Measurements from ENCODE around the gene TAPT1.
"Not testable (repeated sequence)": the region's sequence is repeated elsewhere in the genome, so short reads cannot be mapped to it uniquely, and the experiment has no call there.

The TAPT1 gene

DNA sequence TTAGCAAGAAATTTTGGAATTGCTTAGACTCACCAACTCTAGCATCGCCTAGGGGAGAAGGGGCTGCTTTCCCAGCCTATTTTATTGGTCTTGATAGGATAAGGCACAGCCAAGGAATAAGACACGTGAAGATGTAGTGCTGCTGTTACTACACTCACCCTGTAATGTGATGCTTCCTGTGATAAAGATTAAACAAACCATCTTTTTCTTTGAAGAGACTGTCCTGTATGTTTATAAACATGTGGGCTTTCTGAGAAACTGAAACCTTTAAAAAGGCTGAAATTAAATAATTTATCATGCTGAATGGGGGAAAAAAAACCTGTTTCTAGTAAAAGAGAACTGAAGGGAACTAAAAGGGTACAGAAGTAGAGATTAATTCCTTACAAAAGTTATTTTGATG, 13.2 kb downstream of the TAPT1 start:
- no peak for ATAC-seq
- no peak for DNase-seq

GRCh38 chr4:16212138-16212782, 14.0 kb downstream of the TAPT1 start:
- ATAC-seq (no peak), DNase-seq (no peak)

DNA sequence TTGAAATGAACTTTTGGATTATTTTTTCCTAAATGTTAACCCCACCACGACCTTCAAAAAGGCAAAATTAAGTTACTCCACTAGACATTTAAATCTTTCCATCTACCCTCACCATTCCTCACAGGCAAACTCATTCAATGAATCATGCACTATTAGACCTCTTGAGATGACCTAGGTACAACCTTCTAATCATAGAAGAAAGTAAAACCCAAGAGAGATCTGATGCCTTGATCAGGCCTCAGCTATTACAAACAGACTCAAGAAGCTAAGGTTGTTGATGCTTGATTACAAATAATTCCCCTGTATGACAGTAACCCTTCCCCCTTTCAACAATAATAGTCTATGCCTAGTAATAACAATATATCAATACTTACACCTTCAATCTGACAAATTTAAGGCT, 18.9 kb downstream of the TAPT1 start:
- DNase-seq (no peak), ATAC-seq (peak; percentile 80)

- peak; percentile 42 for ATAC-seq
- DNase-seq, result peak; percentile 37
Observed at GRCh38 chr4:16206848-16207247, 19.4 kb downstream of the TAPT1 start.

- ATAC-seq (no peak), DNase-seq (no peak)
Observed at GRCh38 chr4:16206301-16206700, 20.0 kb downstream of the TAPT1 start.

- peak; percentile 65 for ATAC-seq
- no peak for DNase-seq
Observed at GRCh38 chr4:16205298-16206164, 20.7 kb downstream of the TAPT1 start.

DNA sequence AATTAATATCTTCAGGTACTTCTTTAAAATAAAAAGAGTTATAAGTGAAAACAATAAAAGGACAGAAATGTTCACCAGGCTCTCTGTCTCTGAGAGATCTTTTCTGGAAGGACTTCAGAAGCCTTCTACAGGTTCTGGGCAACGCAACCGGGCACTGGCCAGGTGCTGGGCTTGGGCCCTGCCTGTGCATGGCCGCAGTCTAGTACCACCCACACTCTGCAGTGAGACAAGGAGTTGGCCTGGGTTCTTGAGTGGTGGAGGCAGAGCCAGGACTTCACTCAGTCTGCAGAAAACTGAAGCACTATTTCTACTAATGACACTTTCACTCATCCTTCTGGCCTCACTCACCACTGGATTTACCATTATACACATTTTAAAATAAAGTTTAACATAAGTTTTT, 21.8 kb downstream of the TAPT1 start:
- ATAC-seq, result no peak
- no peak for DNase-seq

GRCh38 chr4:16203083-16203482, 23.2 kb downstream of the TAPT1 start:
- no peak for DNase-seq
- ATAC-seq, result no peak

DNA sequence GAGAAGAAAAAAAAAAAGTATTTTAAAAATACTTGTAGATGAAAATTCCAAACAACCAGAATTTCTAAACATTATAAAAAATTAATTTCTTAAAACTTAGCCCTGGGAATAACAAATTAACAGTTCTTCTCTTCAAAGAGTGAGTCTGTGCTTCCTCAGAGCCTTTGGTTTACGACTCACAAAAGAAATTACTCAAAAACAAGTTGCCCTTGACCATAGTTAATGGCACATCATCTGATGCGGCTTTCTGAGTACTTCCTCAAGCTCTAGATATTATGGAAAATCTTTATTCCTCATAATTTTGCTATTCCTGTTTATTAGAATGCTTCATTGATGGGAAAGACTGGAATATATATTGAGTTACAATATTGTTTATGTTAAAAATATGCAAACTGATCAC, 23.7 kb downstream of the TAPT1 start:
- DNase-seq (no peak), ATAC-seq (no peak)

DNA sequence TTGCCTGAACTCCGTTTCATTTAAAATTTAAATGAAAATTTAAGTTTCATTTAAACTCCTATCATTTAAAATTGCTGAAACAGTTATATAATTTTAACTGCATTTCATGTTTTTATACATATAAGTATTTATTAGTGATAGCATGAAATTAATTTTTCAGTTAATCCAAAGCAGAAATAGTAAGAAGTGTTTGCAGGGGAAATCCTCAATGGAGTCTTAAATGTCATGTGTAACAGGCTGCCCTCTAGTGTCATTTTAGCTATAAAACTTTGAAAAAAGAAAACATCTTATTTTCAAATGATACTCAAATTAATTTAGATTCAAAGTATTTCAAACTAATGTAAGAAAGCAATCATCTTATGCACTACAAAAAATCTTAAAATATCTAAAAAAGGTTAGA, 27.2 kb downstream of the TAPT1 start:
- DNase-seq (no peak), ATAC-seq (no peak)

DNA sequence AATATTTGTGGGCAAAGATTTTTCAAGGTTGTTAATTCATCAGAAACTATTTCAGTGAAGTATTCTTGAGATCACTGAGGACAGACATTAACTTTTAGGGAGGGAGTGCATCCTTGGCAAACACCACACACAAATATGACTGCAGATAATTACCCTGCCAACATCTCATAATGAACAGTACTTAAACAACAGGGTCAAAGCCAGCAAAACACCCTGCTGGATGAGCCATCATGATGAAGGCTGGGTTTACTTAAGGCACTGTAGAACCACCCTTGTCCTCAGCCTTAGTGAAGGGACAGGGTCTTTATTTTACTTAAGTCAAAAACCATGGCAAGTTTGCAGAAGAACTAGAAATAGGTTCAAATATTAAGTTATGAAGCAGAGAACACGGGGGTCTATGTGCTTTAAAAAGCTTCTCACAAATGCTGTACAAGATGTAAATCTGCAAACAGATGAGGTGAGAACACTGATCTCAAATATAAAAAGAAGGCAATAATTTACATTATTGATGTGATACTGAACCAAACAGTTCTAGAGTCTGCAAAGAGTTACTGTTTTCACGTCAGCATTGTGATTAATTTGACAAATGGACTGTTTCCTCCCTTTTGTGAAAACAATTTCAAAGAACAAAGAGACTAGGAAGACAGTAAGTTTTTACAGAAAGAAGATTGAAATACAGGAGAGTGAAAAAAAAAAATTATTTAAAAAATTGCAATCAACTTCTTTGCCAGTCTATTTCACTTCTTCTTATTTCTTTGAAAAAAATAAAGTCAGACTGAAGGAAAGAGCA, 28.2 kb downstream of the TAPT1 start:
- DNase-seq (no peak), ATAC-seq (no peak)

DNA sequence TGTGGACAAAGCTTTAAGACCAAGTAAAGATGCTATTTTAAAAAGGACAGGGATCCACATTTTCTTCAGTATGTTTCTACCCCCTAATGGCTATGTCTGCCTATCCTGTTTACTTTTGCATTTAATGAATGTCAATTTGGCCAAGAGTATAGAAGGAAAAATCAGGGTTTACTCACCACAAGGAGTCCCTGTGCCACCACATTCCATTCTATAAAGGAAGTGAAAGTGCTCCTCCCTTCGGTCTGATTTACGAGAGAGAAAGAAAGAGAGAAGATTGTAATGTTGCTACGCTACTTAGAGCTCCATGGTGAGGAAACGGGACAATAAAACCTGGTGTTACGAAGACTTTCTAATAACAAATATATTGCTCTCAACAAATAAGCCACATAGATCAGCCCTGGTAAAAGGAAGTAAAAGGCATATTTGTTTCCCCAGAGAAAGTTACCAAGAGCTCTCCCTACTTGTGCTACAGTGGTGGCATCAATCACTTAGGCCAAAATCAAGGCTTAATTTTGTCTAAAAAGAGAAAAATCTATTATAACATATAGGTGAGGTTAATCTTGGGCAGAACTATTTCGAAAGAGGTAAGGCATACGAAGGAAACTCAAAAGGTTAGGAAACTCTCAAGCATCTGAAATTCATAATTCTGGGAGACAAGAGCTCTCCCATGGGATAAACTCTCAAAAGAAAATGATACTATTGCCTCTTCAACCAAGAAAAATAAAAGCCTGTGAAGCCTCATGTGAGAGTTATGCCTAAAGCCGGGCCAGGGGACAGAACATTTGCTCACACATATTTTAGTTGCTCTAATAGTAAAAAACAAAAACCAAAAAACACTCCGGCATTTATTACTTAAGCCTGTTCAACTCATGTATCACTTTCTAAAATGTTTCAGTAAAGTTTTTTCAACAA, 29.5 kb downstream of the TAPT1 start:
- DNase-seq, result no peak

GRCh38 chr4:16195209-16195608, 31.1 kb downstream of the TAPT1 start:
- DNase-seq (no peak), ATAC-seq (no peak)

More for the DNA sequence above, 29.5 kb downstream of the TAPT1 start:
- peak; percentile 49 for ATAC-seq

- DNase-seq, ATAC-seq: not testable (repeated sequence)
Observed at GRCh38 chr4:16194798-16195197, 31.5 kb downstream of the TAPT1 start.

DNA sequence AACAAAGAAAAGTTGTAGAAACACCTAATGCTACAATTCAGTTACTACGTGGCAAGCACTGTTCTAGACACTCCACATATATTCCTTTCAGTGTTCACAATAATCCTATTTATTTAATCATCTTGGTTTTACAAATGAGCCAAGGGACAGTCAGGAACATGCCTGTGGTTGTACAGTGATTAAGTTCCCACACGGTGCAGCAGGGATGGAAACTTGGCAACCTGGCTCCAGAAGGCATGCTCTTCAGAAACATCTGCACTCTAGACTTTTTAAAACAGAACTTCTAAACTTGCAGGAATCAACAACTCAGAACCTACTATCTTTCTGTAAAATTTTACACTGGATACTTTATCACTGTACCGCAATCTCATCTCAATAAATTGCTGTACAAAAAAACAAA, 32.1 kb downstream of the TAPT1 start:
- DNase-seq, result no peak
- no peak for ATAC-seq

DNA sequence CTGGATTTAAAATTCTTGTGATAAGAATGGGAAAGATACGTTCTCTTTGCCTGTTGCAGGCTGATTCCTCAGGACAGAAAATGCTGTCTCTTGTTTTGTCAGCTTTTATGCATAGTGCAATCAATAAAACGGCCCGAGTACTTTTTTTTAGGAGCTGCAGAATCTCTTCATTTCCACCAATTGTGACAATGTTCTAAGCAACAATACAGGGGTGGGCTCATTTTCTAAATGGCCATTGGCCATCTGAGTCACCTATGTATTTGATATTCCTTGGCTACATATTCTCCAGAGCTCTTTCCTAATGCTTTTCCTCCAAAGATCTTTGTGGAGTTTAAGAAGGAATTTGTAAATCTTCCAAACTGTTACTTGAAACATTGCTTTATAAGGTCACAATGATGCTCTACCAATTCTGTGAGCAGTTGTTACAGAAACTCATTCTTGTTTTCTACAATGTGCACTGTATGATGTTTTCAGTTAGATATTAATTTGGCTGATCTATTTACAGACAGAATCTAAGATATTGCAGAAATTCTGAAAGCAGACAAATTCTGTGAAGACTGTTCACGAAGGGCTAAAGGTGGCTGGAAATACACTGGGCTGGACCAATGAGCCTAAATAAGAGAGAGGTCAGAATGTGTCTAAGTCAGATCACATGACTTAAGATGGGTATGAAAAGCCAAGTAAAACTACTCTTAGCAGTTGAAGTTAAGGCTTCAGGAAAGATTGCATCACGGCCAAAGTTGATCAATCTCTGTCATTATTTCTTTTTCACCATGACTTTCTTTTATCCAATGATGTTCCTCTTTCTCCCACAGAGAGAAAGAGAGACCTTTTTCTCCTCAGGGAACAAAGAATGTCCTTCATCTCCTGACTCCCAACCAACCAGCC, 33.4 kb downstream of the TAPT1 start:
- DNase-seq (no peak), ATAC-seq (no peak)

DNA sequence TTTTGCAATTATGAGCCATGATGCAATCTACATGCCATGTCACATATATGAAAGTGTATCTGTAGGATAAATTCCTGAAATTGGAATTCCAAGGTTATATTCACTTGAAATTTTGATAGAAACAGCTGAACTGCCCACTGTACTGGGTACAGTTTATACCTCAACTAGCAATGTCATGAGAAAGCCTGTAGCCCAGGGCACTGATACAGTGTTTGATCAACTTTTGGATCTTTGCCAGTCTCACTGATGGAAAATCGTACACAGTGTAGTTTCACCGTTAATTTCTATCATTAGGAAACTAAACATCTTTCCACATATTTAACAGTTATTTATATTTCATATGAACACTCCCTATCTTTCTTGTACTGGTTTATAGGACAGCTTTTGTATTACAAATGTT, 34.2 kb downstream of the TAPT1 start:
- ATAC-seq (no peak), DNase-seq (no peak)

- ATAC-seq (no peak), DNase-seq (no peak)
Observed at GRCh38 chr4:16187455-16187854, 38.8 kb downstream of the TAPT1 start.

DNA sequence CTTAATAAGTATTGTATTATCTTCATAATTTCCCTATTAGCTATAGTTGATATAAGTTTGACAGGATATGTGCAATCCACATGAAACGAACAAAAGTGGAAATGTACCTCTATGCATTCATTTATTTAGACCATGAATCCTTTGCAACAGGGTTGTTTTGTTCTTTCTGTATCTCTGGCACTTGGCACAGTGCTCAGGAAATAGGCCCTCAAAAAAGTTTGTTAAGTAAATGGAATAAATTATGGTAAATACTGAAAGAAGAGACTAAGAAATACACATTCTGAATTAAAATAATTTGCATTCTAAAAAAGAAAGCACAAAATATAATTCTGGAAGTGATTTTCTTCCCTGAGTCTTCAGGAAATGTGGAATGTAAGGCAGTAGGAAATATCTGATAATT, 39.3 kb downstream of the TAPT1 start:
- DNase-seq, result no peak
- ATAC-seq, result no peak

DNA sequence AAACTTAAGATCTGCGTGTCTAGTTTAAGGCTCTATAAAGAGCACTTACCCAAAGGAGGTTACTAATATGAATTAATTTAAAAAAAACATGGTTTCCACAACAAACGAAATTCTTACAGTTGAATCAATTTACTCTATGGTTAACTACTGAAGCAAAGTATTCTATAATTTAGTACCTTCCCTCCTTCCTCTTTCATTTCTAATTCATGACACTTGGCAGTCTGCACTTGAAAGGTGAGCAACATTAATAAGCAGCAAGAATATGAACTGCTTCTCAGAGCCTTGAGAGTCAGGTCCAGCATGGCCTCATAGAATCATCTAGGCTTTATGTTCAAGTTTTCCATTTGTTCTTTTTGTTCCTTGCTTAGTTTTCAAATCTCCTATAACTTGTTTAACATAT, 42.7 kb downstream of the TAPT1 start:
- DNase-seq, result no peak
- ATAC-seq, result no peak

- no peak for DNase-seq
- ATAC-seq, result no peak
Observed at GRCh38 chr4:16176621-16177020, 49.6 kb downstream of the TAPT1 start.
